MCF 10A (cell line): Measurements from ENCODE around the gene KCNMB4. TPM values are rescaled to one million over a fixed set of nuclear protein-coding genes. Genes with fewer than 3 reads are reported as not detected.
A peak's percentile ranks its signal among the peaks of the same experiment; 100 is the strongest.

Experiments used
- BruUV-seq: library from RNA; stranded (reverse); fragments of 400-500 nt; replicated peaks from 2 replicates; lab custom pipeline; 2021; lab: Mats Ljungman, UMichigan
- CTCF ChIA-PET: fragments of 300-600 bp; sonication (Branson Sonifier 250); formaldehyde crosslinking; extraction: SDS; loops from one replicate; lab custom pipeline; 2021; ENCODE audit warnings: antibody characterized with exemption, inconsistent platforms; lab: Yijun Ruan, JAX
- POLR2A ChIA-PET: fragments of 300-600, 350-650 bp; sonication (Branson Sonifier 250); formaldehyde crosslinking; extraction: SDS; loops from one replicate; lab custom pipeline; 2020; ENCODE audit warnings: antibody characterized with exemption, inconsistent platforms; lab: Yijun Ruan, JAX
- DNase-seq: peaks from one replicate; pipeline ENCODE4 v3.0.0-alpha.2; 2018; ENCODE audit not compliant: unreplicated experiment
- H3K27ac Mint-ChIP-seq: one replicate; pipeline ENCODE4 v1.8.0; 2022; ENCODE audit warnings: mild to moderate bottlenecking, low read depth, mixed read lengths; ENCODE audit not compliant: unreplicated experiment
- H3K27me3 Mint-ChIP-seq: one replicate; pipeline ENCODE4 v1.8.0; 2022; ENCODE audit warnings: mixed read lengths; ENCODE audit not compliant: insufficient read depth, unreplicated experiment
- H3K36me3 Mint-ChIP-seq: one replicate; pipeline ENCODE4 v1.8.0; 2022; ENCODE audit warnings: mild to moderate bottlenecking, moderate library complexity, mixed read lengths; ENCODE audit not compliant: insufficient read depth, unreplicated experiment
- H3K4me1 Mint-ChIP-seq: one replicate; pipeline ENCODE4 v1.8.0; 2022; ENCODE audit warnings: mixed read lengths; ENCODE audit not compliant: insufficient read depth, unreplicated experiment
- H3K4me3 Mint-ChIP-seq: one replicate; pipeline ENCODE4 v1.8.0; 2022; ENCODE audit warnings: mild to moderate bottlenecking, moderate library complexity, mixed read lengths; ENCODE audit not compliant: unreplicated experiment
- H3K9me3 Mint-ChIP-seq: one replicate; pipeline ENCODE4 v1.8.0; 2022; ENCODE audit warnings: mixed read lengths; ENCODE audit not compliant: unreplicated experiment
- intact Hi-C: fragments of 100-400 bp; cut with micrococcal nuclease; formaldehyde crosslinking; loops from 2 replicates; pipeline ENCODE4 v1.14.1; 2022
- total RNA-seq: library from RNA; stranded (reverse); gene quantifications from 2 replicates; pipeline ENCODE4 v1.2.3, GENCODE V29; 2022
- TF ChIP-seq, protein P1 (sequence below): fragments of 200-600 bp; IDR thresholded peaks from one replicate; pipeline ENCODE4 v1.8.0; 2022; ENCODE audit warnings: antibody characterized with exemption, mild to moderate bottlenecking; ENCODE audit not compliant: unreplicated experiment

The KCNMB4 gene
- total RNA-seq, 1 experiment from 2014 or later = not detected

- POLR2A ChIA-PET = interaction anchor here (1.0 kb wide), 1 partner anchor 36 kb away, joined by 3 read pairs; no protein-coding TSS in a partner anchor
- intact Hi-C loops = no loop called here
Measured at GRCh38 chr12:70443062-70443673, 77.1 kb downstream of the KCNMB4 start.

GRCh38 chr12:70444903-70445302 lies 78.8 kb downstream of the KCNMB4 start:
- no peak for DNase-seq
- Mint-ChIP-seq H3K27me3 (no peaks in the 10 kb centered on the region), H3K27ac (no peak overlapping the region), H3K9me3 (no peaks in the 10 kb centered on the region), H3K4me3 (no peak overlapping the region), H3K36me3 (no peaks in the 10 kb centered on the region), H3K4me1 (peaks cover 7% of the 10 kb centered on the region)
- BruUV-seq = no TSS peak
- TF ChIP-seq, protein P1, sequence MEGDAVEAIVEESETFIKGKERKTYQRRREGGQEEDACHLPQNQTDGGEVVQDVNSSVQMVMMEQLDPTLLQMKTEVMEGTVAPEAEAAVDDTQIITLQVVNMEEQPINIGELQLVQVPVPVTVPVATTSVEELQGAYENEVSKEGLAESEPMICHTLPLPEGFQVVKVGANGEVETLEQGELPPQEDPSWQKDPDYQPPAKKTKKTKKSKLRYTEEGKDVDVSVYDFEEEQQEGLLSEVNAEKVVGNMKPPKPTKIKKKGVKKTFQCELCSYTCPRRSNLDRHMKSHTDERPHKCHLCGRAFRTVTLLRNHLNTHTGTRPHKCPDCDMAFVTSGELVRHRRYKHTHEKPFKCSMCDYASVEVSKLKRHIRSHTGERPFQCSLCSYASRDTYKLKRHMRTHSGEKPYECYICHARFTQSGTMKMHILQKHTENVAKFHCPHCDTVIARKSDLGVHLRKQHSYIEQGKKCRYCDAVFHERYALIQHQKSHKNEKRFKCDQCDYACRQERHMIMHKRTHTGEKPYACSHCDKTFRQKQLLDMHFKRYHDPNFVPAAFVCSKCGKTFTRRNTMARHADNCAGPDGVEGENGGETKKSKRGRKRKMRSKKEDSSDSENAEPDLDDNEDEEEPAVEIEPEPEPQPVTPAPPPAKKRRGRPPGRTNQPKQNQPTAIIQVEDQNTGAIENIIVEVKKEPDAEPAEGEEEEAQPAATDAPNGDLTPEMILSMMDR = no peak
- intact Hi-C loops = no loop called here
- POLR2A ChIA-PET = no interaction called here
- CTCF ChIA-PET = interaction anchor here (0.6 to 0.9 kb wide), 2 partner anchors 14 to 1169 kb away, joined by 3 to 4 read pairs; no protein-coding TSS in a partner anchor

More at GRCh38 chr12:70443062-70443673, 77.1 kb downstream of the KCNMB4 start:
- Mint-ChIP-seq H3K27me3 (no peaks in the 10 kb centered on the region), H3K4me1 (peaks cover 7% of the 10 kb centered on the region), H3K36me3 (no peaks in the 10 kb centered on the region), H3K27ac (no peak overlapping the region), H3K4me3 (no peak overlapping the region), H3K9me3 (no peaks in the 10 kb centered on the region)
- CTCF ChIA-PET = no interaction called here
- BruUV-seq = no TSS peak
- peak; percentile 27 for DNase-seq
- TF ChIP-seq, protein P1 = no peak

DNA sequence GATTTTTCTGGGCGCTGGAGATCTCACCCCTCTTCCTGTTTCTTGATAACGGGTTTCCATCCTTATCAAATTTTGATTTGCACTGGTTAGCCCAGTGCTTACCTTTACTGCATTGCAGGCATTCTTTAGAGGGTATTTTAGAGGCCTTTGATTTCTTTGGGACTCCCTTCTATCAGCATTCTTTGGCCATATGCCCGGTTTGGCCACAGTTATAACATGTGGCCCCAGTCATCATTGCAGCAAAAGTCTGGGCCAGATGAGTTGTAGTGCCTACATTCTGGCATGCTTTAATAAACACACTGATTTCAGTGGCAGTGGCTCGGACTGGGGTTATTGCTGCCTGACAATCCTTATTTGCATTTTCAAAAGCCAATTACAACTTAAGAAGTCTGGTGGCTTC lies 82.3 kb downstream of the KCNMB4 start:
- ChIA-PET POLR2A (no interaction called here), CTCF (interaction anchor here (0.6 kb wide), 1 partner anchor 18 kb away, joined by 3 read pairs; no protein-coding TSS in a partner anchor)
- peak; percentile 42 for DNase-seq
- H3K27me3 Mint-ChIP-seq = no peaks in the 10 kb centered on the region
- peaks cover 4% of the 10 kb centered on the region for H3K4me1 Mint-ChIP-seq
- no TSS peak for BruUV-seq
- peaks cover 7% of the 10 kb centered on the region for H3K9me3 Mint-ChIP-seq
- TF ChIP-seq, protein P1 = no peak
- H3K36me3 Mint-ChIP-seq = no peaks in the 10 kb centered on the region
- intact Hi-C loops = no loop called here
- no peak overlapping the region for H3K4me3 Mint-ChIP-seq
- no peak overlapping the region for H3K27ac Mint-ChIP-seq

DNA sequence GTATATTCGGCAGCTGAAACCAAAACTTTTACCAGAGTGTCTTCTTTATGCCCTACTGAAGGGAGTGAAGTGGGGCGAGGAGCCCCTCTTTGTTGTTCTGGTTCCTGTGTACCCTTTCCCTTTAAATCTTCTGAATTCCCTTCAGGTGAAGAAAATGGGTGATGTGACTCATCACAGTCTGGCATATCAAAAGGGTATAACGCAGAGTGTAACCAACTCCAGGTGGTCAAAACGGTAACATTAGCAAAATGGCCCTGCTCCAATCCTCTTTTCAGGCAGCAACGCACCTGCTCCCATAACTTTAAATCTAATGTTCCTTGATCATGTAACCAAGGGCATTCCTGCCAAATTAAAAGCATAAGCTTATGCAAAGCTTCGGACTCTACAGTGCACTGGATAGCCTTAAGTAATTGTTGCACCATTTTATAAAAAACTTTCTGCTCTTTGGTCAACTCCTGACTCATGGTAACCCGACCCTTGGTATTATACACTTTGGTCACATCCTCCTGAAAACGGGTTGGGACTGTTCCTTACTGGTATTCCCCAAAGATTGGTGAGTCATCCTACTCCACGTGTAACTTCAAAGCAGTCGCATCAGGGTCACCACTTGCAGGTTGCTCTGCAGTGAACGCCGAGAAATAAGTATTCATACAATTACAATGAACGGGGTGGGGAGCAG lies 83.1 kb downstream of the KCNMB4 start:
- Mint-ChIP-seq H3K4me3 (no peak overlapping the region), H3K36me3 (no peaks in the 10 kb centered on the region), H3K27me3 (no peaks in the 10 kb centered on the region), H3K27ac (no peak overlapping the region), H3K9me3 (peaks cover 7% of the 10 kb centered on the region), H3K4me1 (no peaks in the 10 kb centered on the region)
- ChIA-PET POLR2A (interaction anchor here (0.6 kb wide), 1 partner anchor 155 kb away, joined by 3 read pairs; no protein-coding TSS in a partner anchor), CTCF (interaction anchor here (0.5 to 0.6 kb wide), 3 partner anchors 27 to 986 kb away, joined by 3 to 4 read pairs (median 3); no protein-coding TSS in a partner anchor)
- DNase-seq = peak; percentile 96
- intact Hi-C loops = no loop called here
- TF ChIP-seq, protein P1 = no peak
- no TSS peak for BruUV-seq
